Putamen (tissue), 1 donor: ENCODE measurements around the gene HEPH.
"Not testable (repeated sequence)": the region's sequence is repeated elsewhere in the genome, so short reads cannot be mapped to it uniquely, and the experiment has no call there.

Experiments used
- DNase-seq: peaks from one replicate; pipeline ENCODE4 v3.0.0-alpha.2; 2016; ENCODE audit warnings: low spot score

The HEPH gene

GRCh38 chrX:66203114-66203513 is 39.1 kb downstream of the HEPH start:
- DNase-seq, result no peak

GRCh38 chrX:66221856-66222255 is 57.8 kb downstream of the HEPH start:
- no peak for DNase-seq

- DNase-seq, result no peak
Observed at GRCh38 chrX:66232296-66232695, 68.2 kb downstream of the HEPH start.

- peak; percentile 12 for DNase-seq
Observed at GRCh38 chrX:66233209-66233608, 69.2 kb downstream of the HEPH start.

- not testable (repeated sequence) for DNase-seq
Observed at GRCh38 chrX:66233904-66234303, 69.9 kb downstream of the HEPH start.

- DNase-seq, result no peak
Observed at GRCh38 chrX:66255359-66255967, 91.4 kb downstream of the HEPH start.

GRCh38 chrX:66262807-66263206 is 98.8 kb downstream of the HEPH start:
- DNase-seq, result no peak
